ENCODE measurements around the gene DKK1. TPM values are rescaled to one million over a fixed set of nuclear protein-coding genes. Genes with fewer than 3 reads are reported as not detected.

DKK1 gene
- total and polyA plus RNA-seq, 2 of the 13 experiments (the other 11 are each of a cell fraction or from before 2014, with no cell fraction given), result 123 to 262 TPM

GRCh38 chr10:52313256-52313932, 687 bp upstream of the DKK1 start (continued):
- TF ChIP-seq ZNF749 (CRISPR knock-in tag; IDR thresholded peaks at IDR 0.05; ENCODE audit: borderline replicate concordance) (peak; percentile 66; the same call in 1 of the 2 replicates), USF2 (IDR thresholded peaks at IDR 0.05; ENCODE audit: low read depth, low read length) (no peak), USF2 (CRISPR knock-in tag; IDR thresholded peaks at IDR 0.05; ENCODE audit: borderline replicate concordance) (no peak), ZNF331 (CRISPR knock-in tag; IDR thresholded peaks at IDR 0.05) (0 out of 2 replicates have a peak, but pooled peaks have one; percentile 2), STAT6 (CRISPR knock-in tag; IDR thresholded peaks at IDR 0.05; ENCODE audit: borderline replicate concordance) (no peak), ZSCAN21 (CRISPR knock-in tag; IDR thresholded peaks at IDR 0.05; ENCODE audit: borderline replicate concordance) (0 out of 2 replicates have a peak, but pooled peaks have one; percentile 11), IRF9 (CRISPR knock-in tag; IDR thresholded peaks at IDR 0.05; ENCODE audit: borderline replicate concordance) (no peak), CHCHD3 (CRISPR knock-in tag; IDR thresholded peaks at IDR 0.05) (no peak), HNF4A (CRISPR knock-in tag; IDR thresholded peaks at IDR 0.05) (peak; percentile 32), MNT (IDR thresholded peaks at IDR 0.05) (no peak), ZSCAN25 (CRISPR knock-in tag; IDR thresholded peaks at IDR 0.05) (no peak), NFKB2 (CRISPR knock-in tag; IDR thresholded peaks at IDR 0.05; ENCODE audit: borderline replicate concordance) (no peak), ZEB1 (IDR thresholded peaks at IDR 0.05; ENCODE audit: insufficient replicate concordance, low read depth) (no peak), ZNF350 (CRISPR knock-in tag; IDR thresholded peaks at IDR 0.05; ENCODE audit: borderline replicate concordance, low read depth) (no peak), ZNF234 (CRISPR knock-in tag; conservative IDR thresholded peaks at IDR 0.05) (peak; percentile 75), ZNF841 (CRISPR knock-in tag; IDR thresholded peaks at IDR 0.05; ENCODE audit: borderline replicate concordance) (0 out of 2 replicates have a peak, but pooled peaks have one; percentile 14), TOE1 (CRISPR knock-in tag; IDR thresholded peaks at IDR 0.05) (no peak)

All from HepG2 (cell line).